Naive thymus-derived CD4-positive, alpha-beta T cell (primary cell): ENCODE measurements around the gene ANKRD34A. TPM values are rescaled to one million over a fixed set of nuclear protein-coding genes. Genes with fewer than 3 reads are reported as not detected.

Source experiments
- ATAC-seq: fragments of 150-1000 bp; cut with Tn5 transposase; 2 replicates; pipeline ENCODE4 v1.10.0; 2021; ENCODE audit warnings: mild to moderate bottlenecking, moderate library complexity
- CTCF ChIA-PET: fragments of 350-600 bp; sonication (Branson Sonifier 250); formaldehyde crosslinking; loops from one replicate; lab custom pipeline; 2021; ENCODE audit warnings: antibody characterized with exemption; lab: Charles Lee
- POLR2A ChIA-PET: fragments of 350-600 bp; sonication (Branson Sonifier 250); formaldehyde crosslinking; loops from one replicate; lab custom pipeline; 2021; ENCODE audit warnings: antibody characterized with exemption, inconsistent platforms; lab: Charles Lee
- DNase-seq, 9 donors: peaks; one replicate each; pipeline versions ENCODE4 v3.0.0 to v3.0.0-alpha.2; 2020 to 2022; ENCODE audit warnings: mixed read lengths in 1 of 9
- H3K27ac ChIP-seq: one replicate; pipeline ENCODE4 v1.7.0; 2013; ENCODE audit warnings: mild to moderate bottlenecking, low read depth, low read length, moderate library complexity
- H3K27me3 ChIP-seq, 2 donors: one replicate each; pipeline ENCODE4 v1.7.0; 2013; ENCODE audit warnings: low read length in 2 of 2, mild to moderate bottlenecking in 2 of 2, moderate library complexity in 2 of 2; ENCODE audit not compliant: control insufficient read depth in 2 of 2, insufficient read depth in 2 of 2
- H3K36me3 ChIP-seq, 3 experiments: 1 replicate in 2 of 3; 2 replicates in 1 of 3; pipeline ENCODE4 v1.7.0; 2013; ENCODE audit warnings: low read length in 3 of 3, mild to moderate bottlenecking in 3 of 3, moderate library complexity in 1 of 3; ENCODE audit not compliant: insufficient read depth in 3 of 3, control insufficient read depth in 2 of 3
- H3K4me1 ChIP-seq, 2 donors: one replicate each; pipeline ENCODE4 v1.7.0; 2013; ENCODE audit warnings: low read length in 2 of 2, mild to moderate bottlenecking in 2 of 2, moderate library complexity in 1 of 2; ENCODE audit not compliant: control insufficient read depth in 2 of 2, insufficient read depth in 2 of 2
- H3K4me3 ChIP-seq: 2 replicates; pipeline ENCODE4 v1.7.0; 2013; ENCODE audit warnings: mild to moderate bottlenecking, low read length
- H3K9me3 ChIP-seq, 3 experiments: 1 replicate in 2 of 3; 2 replicates in 1 of 3; pipeline ENCODE4 v1.7.0; 2013; ENCODE audit warnings: low read length in 3 of 3; ENCODE audit not compliant: control insufficient read depth in 2 of 3
- H3K27ac Mint-ChIP-seq, 9 donors: one replicate each; pipeline ENCODE4 v1.8.0; 2020 to 2022; ENCODE audit warnings: mixed read lengths in 9 of 9, mild to moderate bottlenecking in 8 of 9, moderate library complexity in 5 of 9, inconsistent platforms in 2 of 9
- H3K27me3 Mint-ChIP-seq, 5 donors: one replicate each; pipeline ENCODE4 v1.8.0; 2021 to 2022; ENCODE audit warnings: mixed read lengths in 5 of 5, mild to moderate bottlenecking in 1 of 5
- H3K36me3 Mint-ChIP-seq, 5 donors: one replicate each; pipeline ENCODE4 v1.8.0; 2020 to 2022; ENCODE audit warnings: mixed read lengths in 5 of 5, mild to moderate bottlenecking in 3 of 5, inconsistent platforms in 1 of 5
- H3K4me1 Mint-ChIP-seq, 7 donors: one replicate each; pipeline ENCODE4 v1.8.0; 2020 to 2022; ENCODE audit warnings: mixed read lengths in 7 of 7, mild to moderate bottlenecking in 3 of 7, inconsistent platforms in 1 of 7
- H3K4me3 Mint-ChIP-seq, 10 donors: one replicate each; pipeline ENCODE4 v1.8.0; 2020 to 2022; ENCODE audit warnings: mild to moderate bottlenecking in 10 of 10, mixed read lengths in 10 of 10, moderate library complexity in 6 of 10, inconsistent platforms in 2 of 10
- H3K9me3 Mint-ChIP-seq, 11 donors: one replicate each; pipeline ENCODE4 v1.8.0; 2020 to 2022; ENCODE audit warnings: mixed read lengths in 11 of 11, mild to moderate bottlenecking in 4 of 11, inconsistent platforms in 1 of 11, moderate library complexity in 1 of 11
- intact Hi-C, 2 donors: fragments of 100-400 bp; cut with micrococcal nuclease; formaldehyde crosslinking; loops; one replicate each; pipeline ENCODE4 v1.15.1; 2023
- polyA plus RNA-seq, 2 donors: library from polyadenylated mRNA; unstranded; fragments of 300-500 nt; fragmentation: Illumina TruSeq; gene quantifications; one replicate each; pipeline ENCODE4 v1.2.3, GENCODE V29; 2021
- total RNA-seq, 6 experiments: library from RNA in 5 of 6; stranded (reverse) in 5 of 6; gene quantifications; 1 replicate in 5 of 6; 2 replicates in 1 of 6; pipeline ENCODE4 v1.2.3 and lab custom pipeline; 2021 to 2026

The ANKRD34A gene
- total and polyA plus RNA-seq, 7 experiments from 2014 or later = 0.11 to 1.5 (median 0.66) TPM

- no peak overlapping the region for H3K27ac Mint-ChIP-seq
- H3K9me3 Mint-ChIP-seq = no peaks in the 10 kb centered on the region
- CTCF ChIA-PET = interaction anchor here (0.5 to 8.1 kb wide), 21 partner anchors 8 to 1430 kb away, joined by 3 to 233 read pairs (median 4); partner anchors contain the start of genes ANKRD34A, HJV, LIX1L and NUDT17
- POLR2A ChIA-PET = interaction anchor here (0.8 to 24.3 kb wide), 13 partner anchors 10 to 132 kb away, joined by 3 to 1779 read pairs (median 12); partner anchors contain the start of genes ANKRD34A, HJV, LIX1L and NUDT17
- intact Hi-C loops = loop anchor here (1.0 to 5.0 kb wide), 10 partner anchors 29 to 132 kb away; partner anchors contain the start of genes PEX11B (in 2 of the 2), NUDT17 (in 1 of the 2) and RBM8A (in 1 of the 2)
- Histone ChIP-seq H3K4me3 (peak overlapping the region; percentile 64), H3K27ac (peak overlapping the region; percentile 82), H3K36me3 (peaks cover 0 to 6% (median 0%) of the 10 kb centered on the region in 3 experiments), H3K9me3 (no peaks in the 10 kb centered on the region), H3K4me1 (peaks cover 55% of the 10 kb centered on the region in 2 donors), H3K27me3 (no peaks in the 10 kb centered on the region)
- ATAC-seq (peak; percentile 63), DNase-seq (peak in 8 of 9 donors; percentile 36 to 78 (median 72))
- H3K27me3 Mint-ChIP-seq = no peaks in the 10 kb centered on the region
- no peak overlapping the region for H3K4me3 Mint-ChIP-seq
- H3K36me3 Mint-ChIP-seq = peaks cover 0 to 6% (median 5%) of the 10 kb centered on the region in 5 donors
- peaks cover 21 to 30% (median 24%) of the 10 kb centered on the region in 7 donors for H3K4me1 Mint-ChIP-seq
These were observed 13.4 kb upstream of the ANKRD34A start for GRCh38 chr1:145977486-145978470.

DNA sequence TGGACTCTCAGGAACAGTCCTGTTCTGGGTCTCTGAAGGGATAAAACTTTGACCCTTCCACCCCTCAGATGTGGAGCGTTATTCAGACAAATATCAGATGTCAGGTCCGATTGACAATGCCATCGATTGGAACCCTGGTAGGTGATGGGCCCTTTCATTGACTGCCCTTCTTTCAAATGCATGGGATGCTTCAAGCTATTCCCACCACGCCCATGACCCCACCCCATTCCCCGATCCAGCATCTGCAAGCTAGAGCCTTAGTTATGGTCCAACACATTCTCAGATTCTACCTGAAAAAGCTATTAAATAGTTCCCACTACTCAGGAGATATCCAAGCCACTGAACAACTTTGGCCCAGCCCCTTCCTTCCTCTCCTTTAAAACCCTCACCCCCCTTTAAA is 12.6 kb upstream of the ANKRD34A start:
- H3K27ac Mint-ChIP-seq = no peak overlapping the region
- no peaks in the 10 kb centered on the region for H3K9me3 Mint-ChIP-seq
- no peak overlapping the region for H3K4me3 Mint-ChIP-seq
- H3K4me1 Mint-ChIP-seq = peaks cover 18 to 31% (median 24%) of the 10 kb centered on the region in 7 donors
- ChIA-PET CTCF (interaction anchor here (0.7 to 8.1 kb wide), 14 partner anchors 9 to 132 kb away, joined by 3 to 233 read pairs (median 6); partner anchors contain the start of genes ANKRD34A, HJV, LIX1L and NUDT17), POLR2A (interaction anchor here (0.8 to 24.3 kb wide), 9 partner anchors 9 to 131 kb away, joined by 3 to 1779 read pairs (median 12); partner anchors contain the start of genes ANKRD34A, HJV, LIX1L and NUDT17)
- H3K27me3 Mint-ChIP-seq = no peaks in the 10 kb centered on the region
- Histone ChIP-seq H3K27me3 (no peaks in the 10 kb centered on the region), H3K9me3 (no peaks in the 10 kb centered on the region), H3K36me3 (peaks cover 0 to 6% (median 0%) of the 10 kb centered on the region in 3 experiments), H3K4me1 (peaks cover 47 to 48% of the 10 kb centered on the region in 2 donors), H3K4me3 (no peak overlapping the region), H3K27ac (peak overlapping the region; percentile 82)
- ATAC-seq = no peak
- no peak for DNase-seq
- H3K36me3 Mint-ChIP-seq = peaks cover 0 to 6% (median 5%) of the 10 kb centered on the region in 5 donors
- intact Hi-C loops = loop anchor here (1.0 to 5.0 kb wide), 10 partner anchors 29 to 132 kb away; partner anchors contain the start of genes PEX11B (in 2 of the 2), NUDT17 (in 1 of the 2) and RBM8A (in 1 of the 2)

DNA sequence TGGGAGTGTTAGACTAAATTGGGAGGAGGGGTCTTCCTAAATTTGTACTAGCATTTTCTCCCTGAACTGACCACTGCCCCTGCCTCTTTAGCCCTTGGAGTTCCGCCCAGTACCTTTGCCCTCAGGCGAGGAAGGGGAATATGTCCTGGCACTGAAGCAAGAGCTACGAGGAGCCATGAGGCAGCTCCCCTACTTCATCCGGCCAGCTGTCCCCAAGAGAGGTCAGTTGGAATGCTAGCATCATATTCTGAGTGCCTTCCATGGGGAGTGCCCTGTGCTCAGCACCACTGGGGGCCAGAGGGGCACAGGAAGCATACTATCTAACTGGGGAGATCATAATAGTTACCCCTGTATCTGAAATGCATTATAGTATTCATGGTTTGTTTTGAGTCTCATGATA is 10.8 kb upstream of the ANKRD34A start:
- H3K4me3 Mint-ChIP-seq = no peak overlapping the region
- CTCF ChIA-PET = no interaction called here
- ATAC-seq (no peak), DNase-seq (no peak)
- no peak overlapping the region for H3K27ac ChIP-seq
- no peaks in the 10 kb centered on the region for H3K27me3 ChIP-seq
- no peak overlapping the region for H3K4me3 ChIP-seq
- POLR2A ChIA-PET = interaction anchor here (1.1 to 24.3 kb wide), 2 partner anchors 11 to 29 kb away, joined by 3 to 1779 read pairs; partner anchors contain the start of genes ANKRD34A, HJV and TXNIP
- no peaks in the 10 kb centered on the region for H3K9me3 Mint-ChIP-seq
- H3K36me3 Mint-ChIP-seq = peaks cover 0 to 6% (median 5%) of the 10 kb centered on the region in 5 donors
- H3K4me1 ChIP-seq = peaks cover 30 to 31% of the 10 kb centered on the region in 2 donors
- H3K27me3 Mint-ChIP-seq = no peaks in the 10 kb centered on the region
- peak overlapping the region in 7 of 9 donors; percentile 5 to 70 (median 61) for H3K27ac Mint-ChIP-seq
- peaks cover 0 to 6% (median 0%) of the 10 kb centered on the region in 3 experiments for H3K36me3 ChIP-seq
- H3K4me1 Mint-ChIP-seq = peaks cover 1 to 36% (median 28%) of the 10 kb centered on the region in 7 donors
- H3K9me3 ChIP-seq = no peaks in the 10 kb centered on the region
- intact Hi-C loops = loop anchor here in 1 of 2 donors (5.0 kb wide), 1 partner anchor 58 kb away; the partner anchor contains the start of gene PEX11B

DNA sequence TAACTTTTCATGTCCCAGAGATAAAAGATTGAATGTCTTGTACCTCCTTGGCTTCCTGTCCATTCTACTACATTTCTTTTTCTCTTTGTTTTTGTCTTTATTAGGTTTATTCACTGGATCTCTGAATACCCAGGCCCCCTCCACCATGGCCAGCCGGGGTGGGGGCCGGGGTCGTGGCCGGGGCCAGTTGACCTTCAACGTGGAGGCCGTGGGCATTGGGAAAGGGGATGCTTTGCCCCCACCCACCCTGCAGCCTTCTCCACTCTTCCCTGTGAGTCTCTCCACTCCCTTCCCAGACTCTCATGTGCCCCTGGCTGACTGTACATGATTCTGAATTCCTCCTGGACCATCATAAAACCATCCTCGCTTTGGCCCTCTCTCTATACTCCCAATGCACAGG is 10.3 kb upstream of the ANKRD34A start:
- ATAC-seq (no peak), DNase-seq (no peak)
- no peak overlapping the region for H3K27ac ChIP-seq
- H3K4me1 ChIP-seq = peaks cover 26 to 29% of the 10 kb centered on the region in 2 donors
- peaks cover 5 to 41% (median 31%) of the 10 kb centered on the region in 7 donors for H3K4me1 Mint-ChIP-seq
- H3K4me3 ChIP-seq = no peak overlapping the region
- intact Hi-C loops = loop anchor here in 1 of 2 donors (5.0 kb wide), 1 partner anchor 57 kb away; the partner anchor contains the start of gene PEX11B
- POLR2A ChIA-PET = interaction anchor here (1.1 to 24.3 kb wide), 2 partner anchors 11 to 30 kb away, joined by 3 to 1779 read pairs; partner anchors contain the start of genes ANKRD34A, HJV and TXNIP
- H3K9me3 Mint-ChIP-seq = no peaks in the 10 kb centered on the region
- no peak overlapping the region for H3K4me3 Mint-ChIP-seq
- H3K27me3 Mint-ChIP-seq = no peaks in the 10 kb centered on the region
- H3K9me3 ChIP-seq = no peaks in the 10 kb centered on the region
- peaks cover 2 to 8% (median 6%) of the 10 kb centered on the region in 5 donors for H3K36me3 Mint-ChIP-seq
- CTCF ChIA-PET = no interaction called here
- H3K27me3 ChIP-seq = no peaks in the 10 kb centered on the region
- H3K36me3 ChIP-seq = peaks cover 0 to 6% (median 0%) of the 10 kb centered on the region in 3 experiments
- H3K27ac Mint-ChIP-seq = peak overlapping the region in 6 of 9 donors; percentile 49 to 85 (median 70)

GRCh38 chr1:145972580-145972979 is 8.2 kb upstream of the ANKRD34A start:
- peaks cover 15 to 56% (median 43%) of the 10 kb centered on the region in 7 donors for H3K4me1 Mint-ChIP-seq
- H3K27ac Mint-ChIP-seq = peak overlapping the region in 3 of 9 donors; percentile 26 to 67 (median 55)
- no peak overlapping the region for H3K27ac ChIP-seq
- peaks cover 0 to 3% (median under 1%) of the 10 kb centered on the region in 11 donors for H3K9me3 Mint-ChIP-seq
- H3K4me3 ChIP-seq = no peak overlapping the region
- intact Hi-C loops = no loop called here
- no peak for ATAC-seq
- POLR2A ChIA-PET = interaction anchor here (0.5 to 2.0 kb wide), 8 partner anchors 8 to 1074 kb away, joined by 3 to 15 read pairs (median 4); partner anchors contain the start of genes ANKRD34A, POLR3GL and TXNIP
- CTCF ChIA-PET = interaction anchor here (0.7 to 1.6 kb wide), 3 partner anchors 9 to 126 kb away, joined by 3 to 8 read pairs (median 4); partner anchors contain the start of genes ANKRD34A and POLR3GL
- peaks cover 4 to 12% (median 10%) of the 10 kb centered on the region in 5 donors for H3K36me3 Mint-ChIP-seq
- peak overlapping the region in 1 of 10 donors; percentile 34 for H3K4me3 Mint-ChIP-seq
- H3K4me1 ChIP-seq = peaks cover 5 to 7% of the 10 kb centered on the region in 2 donors
- peaks cover 0 to 6% (median 0%) of the 10 kb centered on the region in 3 experiments for H3K36me3 ChIP-seq
- H3K27me3 ChIP-seq = no peaks in the 10 kb centered on the region
- DNase-seq = no peak
- H3K9me3 ChIP-seq = no peaks in the 10 kb centered on the region
- no peaks in the 10 kb centered on the region for H3K27me3 Mint-ChIP-seq
